GM12872 (cell line): Measurements from ENCODE around the gene SLC35F3.

ENCODE experiments used
- CTCF ChIP-seq: IDR thresholded peaks from 3 replicates; pipeline ENCODE4 v1.5.1; 2011; ENCODE audit warnings: low read depth, mild to moderate bottlenecking, low read length, moderate library complexity; ENCODE audit not compliant: insufficient read depth

SLC35F3 gene

GRCh38 chr1:234168061-234168724 lies 263.7 kb downstream of the SLC35F3 start:
- TF ChIP-seq CTCF: no peak

DNA sequence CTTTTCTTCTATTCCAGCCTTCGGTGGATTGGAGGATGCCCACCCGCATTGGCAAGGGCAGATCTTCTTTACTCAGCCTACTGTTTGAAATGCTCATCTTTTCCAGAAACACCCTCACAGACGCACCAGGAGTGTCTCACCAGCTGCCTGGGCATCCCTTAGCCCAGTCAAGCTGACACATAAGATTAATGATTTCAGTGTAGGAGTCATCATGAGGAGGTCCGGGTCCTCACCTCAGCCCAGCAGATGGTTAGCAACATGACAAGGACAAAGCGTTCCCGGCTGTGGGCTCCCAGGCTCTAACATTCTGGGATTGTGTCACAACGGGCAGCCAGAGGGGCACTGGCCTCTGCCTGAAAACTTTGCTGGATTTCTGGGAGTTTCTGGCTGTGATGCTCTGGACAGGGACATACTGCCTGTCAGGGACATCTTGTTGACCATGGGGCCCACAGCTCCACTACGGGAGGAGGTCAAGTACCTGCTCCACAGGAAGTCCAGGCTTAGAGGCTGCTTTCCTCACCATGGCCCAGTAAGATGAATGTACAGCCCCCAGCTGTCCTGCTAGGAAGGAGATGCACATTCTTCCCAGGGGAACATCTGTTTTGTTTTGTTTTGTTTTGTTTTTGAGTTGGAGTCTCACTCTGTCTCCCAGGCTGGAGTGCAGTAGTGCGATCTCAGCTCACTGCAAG lies 264.8 kb downstream of the SLC35F3 start:
- TF ChIP-seq CTCF: no peak

DNA sequence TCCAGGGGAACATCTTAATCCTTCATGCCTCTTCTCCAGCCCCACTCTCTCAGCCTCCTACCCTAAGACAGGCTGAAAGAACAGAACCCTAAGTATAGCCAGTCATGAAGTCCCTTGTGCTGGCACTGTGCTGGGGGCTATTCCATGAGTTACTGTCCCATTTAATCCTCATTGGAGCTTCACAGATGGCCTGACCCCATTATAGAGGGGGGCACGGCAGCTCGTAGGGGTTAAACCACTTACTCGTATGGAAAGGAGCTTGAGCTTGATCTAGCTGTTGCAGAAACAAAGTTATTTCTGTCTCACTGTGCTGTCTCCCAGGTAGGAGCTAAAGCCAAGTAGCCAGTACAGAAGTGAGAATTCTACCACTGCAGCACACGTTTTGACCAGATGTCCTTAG lies 265.6 kb downstream of the SLC35F3 start:
- no peak for TF ChIP-seq CTCF

DNA sequence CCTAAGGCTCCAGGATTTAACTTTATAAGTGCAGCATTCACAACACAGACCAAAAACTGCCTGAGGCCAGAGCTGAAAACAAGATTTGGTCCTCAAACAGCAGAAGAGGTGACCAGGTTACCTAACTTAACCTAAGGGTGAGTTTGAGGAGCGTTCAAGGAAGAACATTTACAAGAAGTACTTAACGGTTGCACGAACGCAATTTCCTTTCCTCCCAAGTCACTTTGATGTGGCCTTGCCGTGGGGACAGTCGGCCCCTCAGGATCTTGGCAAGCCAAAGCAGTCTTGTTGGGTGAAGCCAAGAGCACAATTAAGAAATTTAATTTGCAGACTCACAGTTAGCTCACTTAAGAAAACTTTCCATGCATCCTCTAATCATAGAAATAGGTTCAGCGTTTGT lies 266.1 kb downstream of the SLC35F3 start:
- no peak for TF ChIP-seq CTCF

GRCh38 chr1:234173968-234174367 lies 269.5 kb downstream of the SLC35F3 start:
- TF ChIP-seq CTCF: no peak

DNA sequence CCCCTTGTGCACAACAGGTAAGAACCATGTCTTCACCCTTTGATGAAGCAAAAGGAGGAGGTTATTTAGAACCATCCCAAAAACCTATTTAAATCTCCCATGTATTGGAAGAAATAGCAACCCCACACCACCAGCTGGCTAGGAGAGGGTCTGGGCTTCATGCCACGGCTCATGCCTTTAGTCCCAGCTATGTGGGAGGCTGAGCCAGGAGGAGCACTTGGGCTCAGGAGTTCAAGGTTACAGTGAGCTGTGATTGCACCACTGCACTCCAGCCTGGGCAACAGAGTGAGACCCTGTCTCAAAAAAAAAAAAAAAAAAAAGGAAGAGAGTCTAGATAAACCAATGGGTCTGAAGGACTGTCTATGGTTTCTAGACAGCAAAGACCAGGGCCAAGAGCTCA lies 270.9 kb downstream of the SLC35F3 start:
- no peak for TF ChIP-seq CTCF

GRCh38 chr1:234176000-234176399 lies 271.5 kb downstream of the SLC35F3 start:
- TF ChIP-seq CTCF: no peak
